GM06990 (cell line): ENCODE measurements around the gene DUSP9.

ENCODE experiments used
- DNase-seq: peaks from one replicate; pipeline ENCODE4 v3.0.0-alpha.2; 2011; ENCODE audit not compliant: insufficient read length; ENCODE audit errors: extremely low read depth
- H3K27me3 ChIP-seq: replicated peaks from 2 replicates; pipeline ENCODE4 v1.6.0; 2011; ENCODE audit warnings: low read length; ENCODE audit not compliant: control insufficient read depth, insufficient read depth
- H3K36me3 ChIP-seq: 2 replicates; pipeline ENCODE4 v1.5.1; 2011; ENCODE audit warnings: low read length; ENCODE audit not compliant: control insufficient read depth, insufficient read depth
- H3K4me3 ChIP-seq: replicated peaks from 2 replicates; pipeline ENCODE4 v1.5.1; 2011; ENCODE audit warnings: low read depth, mild to moderate bottlenecking, control low read depth, low read length
- CTCF ChIP-seq: IDR thresholded peaks from 2 replicates; pipeline ENCODE4 v1.5.1; 2011; ENCODE audit warnings: low read length, control low read depth, mild to moderate bottlenecking, inconsistent platforms; ENCODE audit not compliant: insufficient read depth, poor library complexity, severe bottlenecking

DUSP9 gene

DNA sequence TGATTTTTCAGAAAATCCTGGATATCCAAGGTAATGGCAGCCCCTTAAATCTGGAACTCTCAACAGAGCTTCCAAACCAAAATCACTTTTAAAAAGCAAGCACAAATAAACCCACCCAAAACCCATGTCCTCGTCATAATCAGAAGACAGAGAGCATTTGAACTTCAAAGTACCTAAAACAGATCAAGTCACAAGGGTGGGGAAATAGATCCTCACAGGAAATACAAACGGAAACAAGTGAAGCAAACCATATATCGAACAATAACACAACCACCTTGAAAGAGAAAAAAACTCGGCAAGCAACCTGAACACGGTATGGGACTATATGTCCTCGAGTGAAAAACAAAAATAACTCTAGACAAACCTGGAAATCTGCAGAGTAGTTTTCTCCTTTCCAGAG, 32.2 kb upstream of the DUSP9 start:
- no peak for DNase-seq
- H3K27me3 ChIP-seq, result no peaks in the 10 kb centered on the region
- H3K36me3 ChIP-seq, result no peaks in the 10 kb centered on the region
- TF ChIP-seq CTCF, result no peak
- no peak overlapping the region for H3K4me3 ChIP-seq

DNA sequence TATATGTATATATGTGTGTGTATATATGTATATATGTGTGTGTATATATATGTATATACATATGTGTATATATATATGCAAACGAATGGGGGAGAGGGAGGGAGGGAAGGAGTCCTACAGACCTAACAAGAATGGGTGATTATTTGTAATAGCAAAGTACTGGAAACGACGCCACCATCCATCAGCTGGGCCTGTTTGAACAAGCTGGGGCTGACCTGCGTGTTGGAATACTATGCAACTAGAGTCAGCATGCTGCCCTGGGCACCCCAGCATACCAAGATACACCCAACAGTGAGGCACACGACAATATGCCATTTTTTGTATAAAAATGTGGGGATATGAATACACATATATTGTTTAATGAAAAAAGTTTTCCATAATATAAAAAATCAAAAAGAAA, 26.4 kb upstream of the DUSP9 start:
- Histone ChIP-seq H3K4me3 (no peak overlapping the region), H3K27me3 (no peaks in the 10 kb centered on the region), H3K36me3 (no peaks in the 10 kb centered on the region)
- DNase-seq, result no peak
- no peak for TF ChIP-seq CTCF

- no peak for DNase-seq
- H3K4me3 ChIP-seq, result no peak overlapping the region
- TF ChIP-seq CTCF, result no peak
- no peaks in the 10 kb centered on the region for H3K36me3 ChIP-seq
- no peaks in the 10 kb centered on the region for H3K27me3 ChIP-seq
Measured at GRCh38 chrX:153621949-153622598, 24.9 kb upstream of the DUSP9 start.

- TF ChIP-seq CTCF, result no peak
- Histone ChIP-seq H3K27me3 (no peaks in the 10 kb centered on the region), H3K36me3 (no peaks in the 10 kb centered on the region), H3K4me3 (no peak overlapping the region)
- DNase-seq, result no peak
Measured at GRCh38 chrX:153622661-153623309, 24.2 kb upstream of the DUSP9 start.

DNA sequence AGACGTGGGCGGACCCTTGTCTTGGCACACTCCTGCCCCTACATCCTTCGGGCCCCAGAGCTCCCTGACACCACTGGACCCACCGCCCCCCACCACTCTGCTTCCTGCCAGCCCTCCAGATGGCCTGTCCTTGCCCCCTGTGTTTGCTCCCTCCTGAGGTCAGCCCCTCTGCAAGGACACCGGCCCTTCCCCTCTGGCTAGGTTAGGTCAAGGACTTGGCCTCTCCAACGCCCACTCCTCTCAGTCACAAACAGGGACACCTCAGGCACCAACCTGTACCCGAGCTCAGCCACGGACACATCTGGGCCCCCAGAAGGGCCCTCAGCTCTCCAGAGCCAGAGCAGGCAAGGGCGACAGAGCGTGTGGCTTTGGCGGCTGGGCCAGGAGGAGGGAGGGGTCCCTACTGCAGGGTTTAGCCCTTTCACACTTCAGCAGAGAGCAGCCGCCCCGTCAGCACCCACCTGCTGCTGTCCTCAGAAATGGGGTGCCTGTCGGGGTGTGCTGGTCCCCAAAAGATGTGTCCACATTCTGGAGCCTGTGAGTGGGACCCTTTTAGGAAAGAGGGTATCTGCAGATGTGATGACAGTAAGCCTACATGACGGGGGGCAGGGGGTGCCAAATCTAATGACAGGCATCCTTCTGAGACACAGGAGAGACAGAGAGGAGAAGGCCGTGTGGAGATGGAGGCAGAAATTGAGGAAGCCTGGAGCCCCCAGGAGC, 23.5 kb upstream of the DUSP9 start:
- Histone ChIP-seq H3K36me3 (no peaks in the 10 kb centered on the region), H3K4me3 (no peak overlapping the region), H3K27me3 (no peaks in the 10 kb centered on the region)
- no peak for DNase-seq
- TF ChIP-seq CTCF, result no peak
